ENCODE results near the gene CIDEA.
"Not testable (repeated sequence)": the region's sequence is repeated elsewhere in the genome, so short reads cannot be mapped to it uniquely, and the experiment has no call there.

DNA sequence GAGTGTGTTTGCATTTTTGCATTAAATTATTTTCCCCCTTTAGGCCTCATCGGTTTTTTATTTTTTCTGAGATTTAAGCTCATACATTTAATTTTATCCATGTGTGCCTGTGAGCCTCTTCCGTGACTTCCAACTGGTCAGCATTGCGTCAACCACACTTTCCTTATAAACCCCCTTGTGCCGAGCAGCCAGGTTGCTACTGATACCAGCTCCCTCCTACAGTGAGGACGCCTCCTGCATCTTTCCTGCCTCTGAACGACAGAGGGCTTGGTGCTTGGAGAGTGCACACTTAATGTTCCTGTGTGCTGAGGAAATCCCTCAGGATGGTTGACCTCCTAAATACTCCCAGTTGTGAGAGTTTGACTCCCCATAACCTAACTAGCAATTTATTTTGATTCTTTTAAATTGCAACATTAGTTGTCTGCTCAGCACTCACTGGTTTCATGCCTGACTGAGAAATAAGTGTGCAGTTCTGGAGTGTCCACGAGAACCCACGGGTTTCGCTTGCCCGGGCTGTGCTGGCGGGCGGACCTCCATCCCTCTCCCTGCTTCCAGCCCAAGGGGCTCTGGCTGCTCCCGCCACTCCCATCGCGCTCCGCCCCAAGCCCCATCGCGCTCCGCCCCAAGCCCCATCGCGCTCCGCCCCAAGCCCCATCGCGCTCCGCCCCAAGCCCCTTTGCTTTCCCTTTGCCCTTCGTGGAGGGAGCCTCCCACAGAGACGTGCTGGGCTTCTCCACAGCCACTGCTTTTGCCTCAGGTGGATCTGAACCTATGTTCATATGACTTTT lies 26.6 kb upstream of the CIDEA start:
- TF ChIP-seq, protein P1, sequence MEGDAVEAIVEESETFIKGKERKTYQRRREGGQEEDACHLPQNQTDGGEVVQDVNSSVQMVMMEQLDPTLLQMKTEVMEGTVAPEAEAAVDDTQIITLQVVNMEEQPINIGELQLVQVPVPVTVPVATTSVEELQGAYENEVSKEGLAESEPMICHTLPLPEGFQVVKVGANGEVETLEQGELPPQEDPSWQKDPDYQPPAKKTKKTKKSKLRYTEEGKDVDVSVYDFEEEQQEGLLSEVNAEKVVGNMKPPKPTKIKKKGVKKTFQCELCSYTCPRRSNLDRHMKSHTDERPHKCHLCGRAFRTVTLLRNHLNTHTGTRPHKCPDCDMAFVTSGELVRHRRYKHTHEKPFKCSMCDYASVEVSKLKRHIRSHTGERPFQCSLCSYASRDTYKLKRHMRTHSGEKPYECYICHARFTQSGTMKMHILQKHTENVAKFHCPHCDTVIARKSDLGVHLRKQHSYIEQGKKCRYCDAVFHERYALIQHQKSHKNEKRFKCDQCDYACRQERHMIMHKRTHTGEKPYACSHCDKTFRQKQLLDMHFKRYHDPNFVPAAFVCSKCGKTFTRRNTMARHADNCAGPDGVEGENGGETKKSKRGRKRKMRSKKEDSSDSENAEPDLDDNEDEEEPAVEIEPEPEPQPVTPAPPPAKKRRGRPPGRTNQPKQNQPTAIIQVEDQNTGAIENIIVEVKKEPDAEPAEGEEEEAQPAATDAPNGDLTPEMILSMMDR (IDR thresholded peaks at IDR 0.05): not testable (repeated sequence)
- TF ChIP-seq POLR2A (IDR thresholded peaks at IDR 0.05): not testable (repeated sequence)

All from uterus (tissue), 2 donors.